Stimulated activated CD8-positive, alpha-beta memory T cell treated with anti-CD3 and anti-CD28 coated beads, Interleukin-4, amount 100 ng/mL, for 1 hour (primary cell): ENCODE data around the gene AKAP4.

ENCODE experiments used
- DNase-seq, 2 donors: peaks; one replicate each; pipeline ENCODE4 v3.0.0-alpha.2; 2020; ENCODE audit warnings: low read depth in 2 of 2, low spot score in 1 of 2

AKAP4 gene

GRCh38 chrX:50200907-50201306 lies at the start of gene AKAP4:
AKAP4 (minus strand) TSS chrX:50201007; CDS start chrX:50200889, 118 bp downstream.
- no peak for DNase-seq

- DNase-seq = no peak
Observed at GRCh38 chrX:50211510-50211909, 10.7 kb upstream of the AKAP4 start.

- DNase-seq = no peak
Observed at GRCh38 chrX:50206753-50207152, 5.9 kb upstream of the AKAP4 start.

- DNase-seq = peak; percentile 41 to 46
Observed at GRCh38 chrX:50204364-50204899, 3.6 kb upstream of the AKAP4 start, which contains the start of gene CCNB3. CCNB3 (plus strand) TSS chrX:50204765; CDS start chrX:50285164, 80,399 bp downstream.

- DNase-seq = no peak
Observed at GRCh38 chrX:50202539-50202938, 1.7 kb upstream of the AKAP4 start.

GRCh38 chrX:50198348-50198747 lies 2.5 kb downstream of the AKAP4 start:
- DNase-seq = no peak

- no peak for DNase-seq
Observed at GRCh38 chrX:50188859-50189600, 11.8 kb downstream of the AKAP4 start.

GRCh38 chrX:50183891-50184290 lies 16.9 kb downstream of the AKAP4 start:
- no peak for DNase-seq

- DNase-seq = no peak
Observed at GRCh38 chrX:50180073-50180940, 20.5 kb downstream of the AKAP4 start.

- DNase-seq = no peak
Observed at GRCh38 chrX:50169717-50170116, 31.1 kb downstream of the AKAP4 start.

GRCh38 chrX:50168241-50168687 lies 32.5 kb downstream of the AKAP4 start:
- no peak for DNase-seq

GRCh38 chrX:50167366-50167765 lies 33.4 kb downstream of the AKAP4 start:
- no peak for DNase-seq

GRCh38 chrX:50165727-50166126 lies 35.1 kb downstream of the AKAP4 start:
- no peak for DNase-seq

GRCh38 chrX:50161127-50161526 lies 39.7 kb downstream of the AKAP4 start:
- no peak for DNase-seq

- DNase-seq = no peak
Observed at GRCh38 chrX:50158593-50158992, 42.2 kb downstream of the AKAP4 start.

- no peak for DNase-seq
Observed at GRCh38 chrX:50157545-50158135, 43.2 kb downstream of the AKAP4 start.

GRCh38 chrX:50154429-50154828 lies 46.4 kb downstream of the AKAP4 start:
- DNase-seq = no peak

GRCh38 chrX:50152456-50152855 lies 48.4 kb downstream of the AKAP4 start:
- DNase-seq = no peak

- DNase-seq = no peak
Observed at GRCh38 chrX:50147972-50148371, 52.8 kb downstream of the AKAP4 start.
